Measurements from ENCODE around the gene SLC7A1.

SLC7A1 gene

DNA sequence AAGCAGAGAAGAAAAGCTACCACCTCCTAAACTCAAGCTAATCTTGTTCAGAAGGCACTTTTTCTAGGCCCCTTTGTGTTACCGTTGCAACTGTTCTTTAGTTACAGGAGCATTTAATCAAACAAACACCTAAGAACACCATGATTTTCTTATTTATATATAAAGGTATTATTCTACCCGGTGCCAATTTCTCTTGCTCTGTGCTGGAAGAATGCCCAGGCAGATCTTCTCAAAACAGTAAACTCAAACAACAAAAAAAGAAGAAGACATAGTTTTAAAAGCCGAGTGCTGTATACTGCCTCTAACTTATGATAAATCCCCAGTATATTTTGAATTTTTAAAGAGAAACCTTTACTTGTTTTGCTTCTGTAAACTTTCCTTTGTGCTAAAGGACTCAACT lies 20.4 kb downstream of the SLC7A1 start:
- Mint-ChIP-seq H3K27ac (no peak overlapping the region), H3K9me3 (no peaks in the 10 kb centered on the region), H3K36me3 (ENCODE audit: low read depth) (no peaks in the 10 kb centered on the region), H3K4me3 (no peak overlapping the region), H3K27me3 (ENCODE audit: low read depth) (no peaks in the 10 kb centered on the region), H3K4me1 (peaks cover 15% of the 10 kb centered on the region)
- TF ChIP-seq, protein P1, sequence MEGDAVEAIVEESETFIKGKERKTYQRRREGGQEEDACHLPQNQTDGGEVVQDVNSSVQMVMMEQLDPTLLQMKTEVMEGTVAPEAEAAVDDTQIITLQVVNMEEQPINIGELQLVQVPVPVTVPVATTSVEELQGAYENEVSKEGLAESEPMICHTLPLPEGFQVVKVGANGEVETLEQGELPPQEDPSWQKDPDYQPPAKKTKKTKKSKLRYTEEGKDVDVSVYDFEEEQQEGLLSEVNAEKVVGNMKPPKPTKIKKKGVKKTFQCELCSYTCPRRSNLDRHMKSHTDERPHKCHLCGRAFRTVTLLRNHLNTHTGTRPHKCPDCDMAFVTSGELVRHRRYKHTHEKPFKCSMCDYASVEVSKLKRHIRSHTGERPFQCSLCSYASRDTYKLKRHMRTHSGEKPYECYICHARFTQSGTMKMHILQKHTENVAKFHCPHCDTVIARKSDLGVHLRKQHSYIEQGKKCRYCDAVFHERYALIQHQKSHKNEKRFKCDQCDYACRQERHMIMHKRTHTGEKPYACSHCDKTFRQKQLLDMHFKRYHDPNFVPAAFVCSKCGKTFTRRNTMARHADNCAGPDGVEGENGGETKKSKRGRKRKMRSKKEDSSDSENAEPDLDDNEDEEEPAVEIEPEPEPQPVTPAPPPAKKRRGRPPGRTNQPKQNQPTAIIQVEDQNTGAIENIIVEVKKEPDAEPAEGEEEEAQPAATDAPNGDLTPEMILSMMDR (IDR thresholded peaks at IDR 0.05; ENCODE audit: unreplicated experiment in 3 of 3): no peak

DNA sequence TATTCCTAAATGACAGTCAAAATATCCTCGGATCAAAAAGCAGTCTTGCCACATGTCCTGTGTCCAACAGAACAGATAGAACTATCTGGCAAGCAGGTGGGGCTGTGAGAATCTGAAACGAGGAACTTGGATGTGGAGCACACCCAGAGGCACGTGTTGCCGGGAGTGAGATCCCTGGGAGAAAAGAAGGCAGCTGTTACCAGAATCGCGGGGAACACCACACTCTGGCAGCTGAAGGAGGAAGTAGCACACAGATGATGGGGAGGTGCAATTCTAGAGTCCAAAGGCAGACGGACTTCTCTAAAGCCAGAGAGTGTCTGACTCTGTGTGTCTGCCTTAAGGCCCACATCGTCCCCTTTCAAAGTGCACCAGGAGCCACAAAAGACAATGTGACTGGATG lies 22.3 kb downstream of the SLC7A1 start:
- Mint-ChIP-seq H3K27me3 (ENCODE audit: low read depth) (no peaks in the 10 kb centered on the region), H3K4me3 (no peak overlapping the region), H3K27ac (peak overlapping the region in 1 of 3 experiments; percentile 10), H3K36me3 (ENCODE audit: low read depth) (no peaks in the 10 kb centered on the region), H3K4me1 (peaks cover 23% of the 10 kb centered on the region), H3K9me3 (no peaks in the 10 kb centered on the region)
- TF ChIP-seq, protein P1 (IDR thresholded peaks at IDR 0.05; ENCODE audit: unreplicated experiment in 3 of 3): no peak

DNA sequence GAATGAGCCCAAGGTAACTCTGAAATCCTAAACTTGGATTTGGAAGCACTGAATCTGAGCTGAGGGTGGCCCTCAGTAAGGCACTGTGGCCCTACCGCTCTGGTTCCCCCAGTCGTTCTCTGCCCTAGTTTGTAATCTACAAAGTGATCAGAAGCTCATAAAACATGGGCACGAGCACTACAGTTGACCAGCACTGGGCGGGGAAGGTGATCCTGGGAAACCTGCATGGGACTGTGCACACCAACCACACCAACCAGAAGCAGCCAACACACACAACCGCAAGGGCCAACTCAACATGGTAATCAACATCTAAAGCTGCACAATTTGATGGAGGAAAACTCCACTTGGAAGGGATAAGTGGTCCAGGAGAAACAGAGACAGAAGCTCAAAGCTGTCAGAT lies 22.9 kb downstream of the SLC7A1 start:
- H3K36me3 Mint-ChIP-seq (ENCODE audit: low read depth): no peaks in the 10 kb centered on the region
- H3K4me1 Mint-ChIP-seq: peaks cover 25% of the 10 kb centered on the region
- no peak overlapping the region for H3K27ac Mint-ChIP-seq
- TF ChIP-seq, protein P1 (IDR thresholded peaks at IDR 0.05; ENCODE audit: unreplicated experiment in 3 of 3): no peak
- no peaks in the 10 kb centered on the region for H3K9me3 Mint-ChIP-seq
- H3K27me3 Mint-ChIP-seq (ENCODE audit: low read depth): no peaks in the 10 kb centered on the region
- no peak overlapping the region for H3K4me3 Mint-ChIP-seq

DNA sequence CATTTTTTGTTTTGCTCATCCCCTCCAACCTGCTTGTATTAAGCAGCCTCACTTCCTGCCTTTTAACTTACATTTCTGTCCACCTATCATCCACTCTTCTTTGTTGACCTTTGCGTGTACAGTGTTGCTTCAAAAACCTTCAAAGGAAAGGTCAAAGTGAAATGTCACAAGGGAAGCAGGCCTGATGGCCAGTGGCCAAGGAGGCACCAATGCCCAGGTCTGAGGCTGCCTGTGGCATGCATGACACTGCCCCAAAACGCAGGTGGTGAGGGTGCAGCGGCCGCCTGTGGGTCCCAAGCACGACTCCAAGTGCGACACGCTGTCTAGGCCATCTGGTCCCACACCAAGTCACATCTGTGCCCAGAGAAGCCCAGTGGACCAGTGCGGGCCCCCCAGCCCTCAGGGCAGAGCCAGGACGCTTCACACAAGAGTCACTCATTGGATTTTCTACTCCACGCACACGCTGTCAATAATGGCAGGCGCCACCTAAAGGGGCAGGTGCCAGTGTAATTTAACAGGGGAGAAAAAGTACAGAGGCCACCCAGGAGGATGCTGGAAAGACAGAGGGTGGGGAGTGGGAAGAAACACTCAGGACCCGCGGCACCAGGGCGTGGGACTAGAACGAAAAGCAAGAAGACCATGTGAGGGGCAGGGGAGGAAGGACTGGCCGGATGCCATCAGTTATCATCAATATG lies 23.5 kb downstream of the SLC7A1 start:
- Mint-ChIP-seq H3K36me3 (ENCODE audit: low read depth) (no peaks in the 10 kb centered on the region), H3K9me3 (no peaks in the 10 kb centered on the region), H3K4me3 (no peak overlapping the region), H3K27ac (no peak overlapping the region), H3K27me3 (ENCODE audit: low read depth) (no peaks in the 10 kb centered on the region), H3K4me1 (peaks cover 26% of the 10 kb centered on the region)
- TF ChIP-seq, protein P1 (IDR thresholded peaks at IDR 0.05; ENCODE audit: unreplicated experiment in 3 of 3): no peak

DNA sequence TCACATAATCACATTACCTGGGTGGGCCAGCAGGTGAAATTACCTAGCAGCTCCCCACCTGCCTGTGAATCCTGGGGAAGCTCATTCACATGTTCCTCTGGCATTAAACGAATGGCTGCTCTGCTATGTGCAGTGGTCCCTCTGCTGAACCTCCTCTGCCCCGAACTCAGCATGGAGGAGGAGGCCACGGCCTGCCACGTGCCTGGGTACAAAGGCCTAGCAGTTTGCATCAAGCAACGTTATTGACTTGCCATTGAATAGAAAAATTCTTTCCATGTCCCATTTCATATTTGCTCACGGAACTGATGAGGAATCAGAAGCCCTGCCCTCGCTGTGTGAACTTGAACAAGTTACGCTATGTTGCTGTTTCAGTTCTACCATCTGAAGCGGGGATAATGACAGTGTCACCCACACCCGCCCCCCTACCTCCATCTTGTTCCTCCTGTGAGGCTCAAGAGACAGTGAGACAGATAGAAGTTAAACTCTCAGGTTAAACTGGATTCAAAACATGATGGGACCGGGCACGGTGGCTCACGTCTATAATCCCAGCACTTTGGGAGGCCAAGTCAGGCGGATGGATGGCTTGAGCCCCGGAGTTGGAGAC lies 25.3 kb downstream of the SLC7A1 start:
- no peaks in the 10 kb centered on the region for H3K27me3 Mint-ChIP-seq (ENCODE audit: low read depth)
- H3K27ac Mint-ChIP-seq: peak overlapping the region in 1 of 3 experiments; percentile 42
- H3K36me3 Mint-ChIP-seq (ENCODE audit: low read depth): peaks cover 3% of the 10 kb centered on the region
- TF ChIP-seq, protein P1 (IDR thresholded peaks at IDR 0.05; ENCODE audit: unreplicated experiment in 3 of 3): no peak
- H3K4me3 Mint-ChIP-seq: no peak overlapping the region
- H3K9me3 Mint-ChIP-seq: no peaks in the 10 kb centered on the region
- peaks cover 31% of the 10 kb centered on the region for H3K4me1 Mint-ChIP-seq

Measured in nephron (organoid).